Keratinocyte (primary cell): ENCODE measurements around the gene CASZ1.

ENCODE experiments used
- CTCF ChIP-seq, 3 experiments: IDR thresholded peaks in 1 of 3; conservative IDR thresholded peaks in 1 of 3; optimal IDR thresholded peaks in 1 of 3; 2 replicates in 2 of 3; 3 replicates in 1 of 3; pipeline versions ENCODE3 to v1.5.1; 2011; ENCODE audit warnings: low read length in 3 of 3, mild to moderate bottlenecking in 3 of 3, moderate library complexity in 2 of 3, control low read depth in 1 of 3, inconsistent platforms in 1 of 3; ENCODE audit not compliant: insufficient read depth in 2 of 3; ENCODE audit errors: extremely low read depth in 1 of 3
- EZH2 ChIP-seq: IDR thresholded peaks from one replicate; pipeline ENCODE4 v1.6.1; 2012; ENCODE audit warnings: inconsistent platforms, mild to moderate bottlenecking, low read length, moderate library complexity

- no peak for TF ChIP-seq CTCF (optimal IDR thresholded peaks at IDR 0.05 in 1 of 3, IDR thresholded peaks at IDR 0.05 in 1 of 3, conservative IDR thresholded peaks at IDR 0.05 in 1 of 3; ENCODE audit: extremely low read depth in 1 of 3, insufficient read depth in 2 of 3, low read length in 3 of 3)
- TF ChIP-seq EZH2 = no peak
These were observed 42.1 kb upstream of the CASZ1 start for GRCh38 chr1:10838541-10838940.
